Transverse colon (tissue), 4 donors: ENCODE data around the gene ZNF823. TPM values are rescaled to one million over a fixed set of nuclear protein-coding genes. Genes with fewer than 3 reads are reported as not detected.

Experiments
- DNase-seq: peaks from one replicate; pipeline ENCODE4 v3.0.0-alpha.2; 2019
- H3K27ac ChIP-seq, 4 donors: fragments of 200-600 bp; sonication (generic); 2 replicates each; pipeline ENCODE4 v1.5.1; 2016 to 2018; ENCODE audit warnings: inconsistent platforms in 4 of 4
- H3K27me3 ChIP-seq: fragments of 200-600 bp; sonication (generic); 2 replicates; pipeline ENCODE4 v1.5.1; 2017; ENCODE audit warnings: inconsistent platforms
- H3K36me3 ChIP-seq, 4 donors: fragments of 200-600 bp; sonication (generic); 2 replicates each; pipeline ENCODE4 v1.5.1; 2017 to 2019; ENCODE audit warnings: inconsistent platforms in 4 of 4
- H3K4me1 ChIP-seq, 4 donors: fragments of 200-600 bp; sonication (generic); 2 replicates each; pipeline ENCODE4 v1.5.1; 2017 to 2020; ENCODE audit warnings: inconsistent platforms in 4 of 4
- H3K4me3 ChIP-seq, 4 donors: fragments of 200-600 bp; sonication (generic); 1 replicate in 1 of 4; 2 replicates in 3 of 4; pipeline versions ENCODE4 v1.5.1 to v1.6.1; 2017 to 2019; ENCODE audit warnings: inconsistent platforms in 4 of 4
- H3K9me3 ChIP-seq, 2 donors: fragments of 200-600 bp; sonication (generic); 2 replicates each; pipeline ENCODE4 v1.5.1; 2017 to 2019; ENCODE audit warnings: inconsistent platforms in 2 of 2
- EP300 ChIP-seq: sonication (generic); formaldehyde crosslinking; IDR thresholded peaks from one replicate; pipeline ENCODE4 v1.6.1; 2017; ENCODE audit warnings: antibody characterized with exemption, low read depth
- POLR2A ChIP-seq: fragments of 450-650 bp; IDR thresholded peaks from one replicate; pipeline ENCODE4 v1.6.1; 2016; ENCODE audit warnings: antibody characterized with exemption, mild to moderate bottlenecking, moderate library complexity
- POLR2AphosphoS5 ChIP-seq, 3 donors: sonication (generic); formaldehyde crosslinking; IDR thresholded peaks; one replicate each; pipeline ENCODE4 v1.6.1; 2016; ENCODE audit warnings: antibody characterized with exemption in 3 of 3
- WGBS, 2 donors: methylation state at CpG; one replicate each; pipeline ENCODE4 v1.1.5; 2018; ENCODE audit warnings: low coverage in 1 of 2; 5-methylcytosine and 5-hydroxymethylcytosine counted together
- in situ Hi-C, 4 donors: fragments of 200-750 bp; cut with MboI; loops; one replicate each; pipeline versions ENCODE4 v1.15.0 to v1.15.1; 2017; ENCODE audit warnings: low sequenced_read_pairs in 3 of 4, low pct_ligation_motif_present in 1 of 4, low pct_unique_long_range_greater_than_20kb in 1 of 4
- intact Hi-C: fragments of 100-400 bp; cut with DNase I; formaldehyde crosslinking; loops from one replicate; pipeline ENCODE4 v1.15.1; 2023; ENCODE audit warnings: low total_unique reads
- total RNA-seq, 4 donors: library from RNA; depleted of rRNA; stranded (reverse); fragments of >200 nt; gene quantifications; one replicate each; pipeline ENCODE4 v1.1.0, GENCODE V29; 2016
- TF ChIP-seq, protein P1 (sequence below), 5 experiments: fragments of 200-600 bp in 3 of 5; fragments of 450-650 bp in 2 of 5; sonication (generic) in 3 of 5; IDR thresholded peaks; 1 replicate in 2 of 5; 2 replicates in 3 of 5; pipeline ENCODE4 v1.5.1; 2016 to 2017; ENCODE audit warnings: antibody characterized with exemption in 5 of 5, inconsistent platforms in 3 of 5, mild to moderate bottlenecking in 2 of 5, moderate library complexity in 1 of 5

ZNF823 gene
- total RNA-seq, 4 donors from 2014 or later: 16.4 to 69.1 (median 20.1) TPM

DNA sequence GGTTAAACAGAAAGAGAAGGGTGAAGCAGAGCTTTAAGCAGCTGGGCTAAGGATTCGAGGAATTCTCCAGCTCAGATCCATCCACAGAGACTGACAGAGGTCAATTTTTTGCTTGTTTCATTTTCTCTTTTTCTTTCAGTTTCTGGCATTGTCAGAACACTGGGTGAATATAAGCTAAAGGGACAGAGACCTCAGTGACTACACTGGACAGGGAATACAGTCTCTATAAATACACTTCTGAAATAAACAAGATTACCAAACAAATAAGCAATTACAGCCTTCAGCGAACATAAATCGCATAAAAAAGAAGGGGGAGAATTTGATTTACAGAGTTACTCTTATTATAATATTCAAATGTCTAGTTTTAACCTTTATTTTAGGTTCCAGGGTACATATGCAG, 24.4 kb upstream of the ZNF823 start:
- TF ChIP-seq EP300: no peak
- Histone ChIP-seq H3K27ac (no peak overlapping the region), H3K4me3 (no peak overlapping the region), H3K27me3 (no peaks in the 10 kb centered on the region), H3K4me1 (peaks cover 0 to 14% (median 10%) of the 10 kb centered on the region in 4 donors), H3K36me3 (no peaks in the 10 kb centered on the region), H3K9me3 (no peaks in the 10 kb centered on the region)
- in situ Hi-C loops: no loop called here
- intact Hi-C loops: no loop called here
- no peak for DNase-seq
- WGBS, 2 donors: 81 to 85% methylated on average over 3 of the region's 3 CpGs

DNA sequence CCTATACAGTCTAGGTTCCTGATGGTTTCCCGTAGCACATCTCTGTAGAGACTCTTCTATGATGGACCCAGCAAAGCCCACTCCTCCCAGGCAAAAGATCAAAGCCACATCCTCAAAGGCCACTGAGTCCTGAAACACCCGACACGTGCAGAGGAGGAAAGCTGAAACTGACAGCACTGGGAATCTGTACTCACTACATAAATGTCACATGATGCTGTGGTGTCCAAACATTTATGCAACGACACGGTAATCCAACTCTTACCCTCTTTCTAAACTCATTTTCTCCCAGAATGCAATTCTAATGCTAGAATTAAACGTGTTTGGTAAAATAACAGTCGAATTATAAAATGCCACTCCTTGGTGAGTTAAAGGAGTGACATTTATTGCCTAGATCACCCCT, 21.1 kb upstream of the ZNF823 start:
- in situ Hi-C loops (no loop called here), intact Hi-C loops (no loop called here)
- H3K4me3 ChIP-seq: no peak overlapping the region
- H3K9me3 ChIP-seq: peaks cover 7 to 8% of the 10 kb centered on the region in 2 donors
- no peak for DNase-seq
- H3K27ac ChIP-seq: no peak overlapping the region
- WGBS, 2 donors: 66 to 74% methylated on average over 5 to 7 of the region's 7 CpGs
- H3K4me1 ChIP-seq: no peaks in the 10 kb centered on the region
- TF ChIP-seq, protein P1, sequence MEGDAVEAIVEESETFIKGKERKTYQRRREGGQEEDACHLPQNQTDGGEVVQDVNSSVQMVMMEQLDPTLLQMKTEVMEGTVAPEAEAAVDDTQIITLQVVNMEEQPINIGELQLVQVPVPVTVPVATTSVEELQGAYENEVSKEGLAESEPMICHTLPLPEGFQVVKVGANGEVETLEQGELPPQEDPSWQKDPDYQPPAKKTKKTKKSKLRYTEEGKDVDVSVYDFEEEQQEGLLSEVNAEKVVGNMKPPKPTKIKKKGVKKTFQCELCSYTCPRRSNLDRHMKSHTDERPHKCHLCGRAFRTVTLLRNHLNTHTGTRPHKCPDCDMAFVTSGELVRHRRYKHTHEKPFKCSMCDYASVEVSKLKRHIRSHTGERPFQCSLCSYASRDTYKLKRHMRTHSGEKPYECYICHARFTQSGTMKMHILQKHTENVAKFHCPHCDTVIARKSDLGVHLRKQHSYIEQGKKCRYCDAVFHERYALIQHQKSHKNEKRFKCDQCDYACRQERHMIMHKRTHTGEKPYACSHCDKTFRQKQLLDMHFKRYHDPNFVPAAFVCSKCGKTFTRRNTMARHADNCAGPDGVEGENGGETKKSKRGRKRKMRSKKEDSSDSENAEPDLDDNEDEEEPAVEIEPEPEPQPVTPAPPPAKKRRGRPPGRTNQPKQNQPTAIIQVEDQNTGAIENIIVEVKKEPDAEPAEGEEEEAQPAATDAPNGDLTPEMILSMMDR (IDR thresholded peaks at IDR 0.05): no peak
- TF ChIP-seq EP300: no peak
- no peak for TF ChIP-seq POLR2AphosphoS5 (IDR thresholded peaks at IDR 0.05)
- no peak for TF ChIP-seq POLR2A
- H3K36me3 ChIP-seq: no peaks in the 10 kb centered on the region
- H3K27me3 ChIP-seq: no peaks in the 10 kb centered on the region

DNA sequence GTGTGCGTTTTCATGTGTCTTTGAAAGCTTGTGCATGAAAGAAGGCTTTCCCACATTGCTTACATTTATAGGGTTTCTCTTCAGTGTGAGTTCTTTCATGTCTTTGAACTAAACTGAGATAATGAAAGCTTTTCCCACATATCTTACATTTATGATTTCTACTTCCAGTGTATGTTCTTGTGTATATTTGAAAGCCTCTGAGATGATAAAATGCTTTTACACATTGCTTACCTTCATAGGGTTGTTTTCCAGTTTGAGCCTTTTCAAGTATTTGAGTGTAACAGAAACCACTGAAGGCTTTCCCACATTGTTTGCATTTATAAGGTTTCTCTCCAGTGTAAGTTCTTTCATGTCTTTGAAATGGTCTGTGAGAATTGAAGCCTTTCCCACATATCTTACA, 18.2 kb upstream of the ZNF823 start:
- Histone ChIP-seq H3K4me3 (no peak overlapping the region), H3K9me3 (peaks cover 16 to 19% of the 10 kb centered on the region in 2 donors), H3K36me3 (no peaks in the 10 kb centered on the region), H3K4me1 (no peaks in the 10 kb centered on the region), H3K27me3 (no peaks in the 10 kb centered on the region), H3K27ac (no peak overlapping the region)
- in situ Hi-C loops (no loop called here), intact Hi-C loops (no loop called here)
- 71 to 87% methylated on average over 1 of the region's 1 CpG for WGBS, 2 donors
- TF ChIP-seq POLR2AphosphoS5 (IDR thresholded peaks at IDR 0.05): no peak
- TF ChIP-seq POLR2A: no peak
- TF ChIP-seq, protein P1 (IDR thresholded peaks at IDR 0.05): no peak
- TF ChIP-seq EP300: no peak
- DNase-seq: no peak

DNA sequence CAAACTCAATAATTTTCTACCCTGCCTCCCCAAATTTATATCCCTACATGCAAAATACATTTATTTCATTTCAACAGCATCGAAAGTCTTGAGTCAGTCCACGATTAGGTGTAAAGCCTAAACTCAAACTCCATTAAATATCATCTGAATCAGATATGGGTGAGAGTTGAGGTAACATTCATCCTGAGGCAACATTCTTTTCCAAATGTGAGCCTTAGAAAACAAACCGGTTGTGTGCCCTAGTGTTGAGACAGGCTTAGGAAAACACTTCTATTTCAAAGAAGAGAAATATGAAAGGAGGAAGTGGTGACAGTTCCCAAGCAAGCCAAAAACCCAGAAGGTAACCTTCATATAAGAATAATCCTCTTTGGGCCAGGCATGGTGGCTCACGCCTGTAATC, 15.9 kb upstream of the ZNF823 start:
- intact Hi-C loops: no loop called here
- no peaks in the 10 kb centered on the region for H3K27me3 ChIP-seq
- H3K4me3 ChIP-seq: no peak overlapping the region
- TF ChIP-seq POLR2A: no peak
- no peak for TF ChIP-seq POLR2AphosphoS5 (IDR thresholded peaks at IDR 0.05)
- no peak for TF ChIP-seq EP300
- TF ChIP-seq, protein P1 (IDR thresholded peaks at IDR 0.05): no peak
- H3K4me1 ChIP-seq: no peaks in the 10 kb centered on the region
- no peaks in the 10 kb centered on the region for H3K36me3 ChIP-seq
- 84 to 100% methylated on average over 2 to 4 of the region's 4 CpGs for WGBS, 2 donors
- in situ Hi-C loops: no loop called here
- H3K9me3 ChIP-seq: peaks cover 23 to 26% of the 10 kb centered on the region in 2 donors
- no peak for DNase-seq
- H3K27ac ChIP-seq: no peak overlapping the region

DNA sequence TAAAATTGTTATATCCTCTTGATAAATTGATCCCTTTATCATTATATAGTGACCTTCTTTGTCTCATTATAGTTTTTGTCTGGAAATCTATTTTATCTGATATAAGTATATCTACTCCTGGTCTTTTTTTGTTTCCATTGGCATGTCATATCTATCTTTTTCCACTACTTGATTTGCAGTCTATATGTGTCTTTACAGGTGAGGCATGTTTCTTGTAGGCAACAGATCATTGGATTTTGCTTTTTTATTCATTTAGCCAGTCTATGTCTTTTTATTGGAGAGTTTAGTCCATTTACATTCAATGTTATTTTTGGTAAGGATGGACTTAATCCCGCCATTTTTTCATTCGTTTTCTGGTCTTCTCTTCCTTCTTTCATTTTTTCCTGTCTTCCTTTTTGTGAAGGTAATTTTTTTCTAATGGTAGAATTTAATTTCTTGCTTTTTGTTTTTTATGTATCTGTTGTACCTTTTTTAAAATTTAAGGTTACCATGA, 13.5 kb upstream of the ZNF823 start:
- no peaks in the 10 kb centered on the region for H3K36me3 ChIP-seq
- no peaks in the 10 kb centered on the region for H3K4me1 ChIP-seq
- DNase-seq: no peak
- H3K4me3 ChIP-seq: no peak overlapping the region
- peaks cover 32% of the 10 kb centered on the region in 2 donors for H3K9me3 ChIP-seq
- TF ChIP-seq EP300: no peak
- TF ChIP-seq, protein P1 (IDR thresholded peaks at IDR 0.05): no peak
- no peak for TF ChIP-seq POLR2A
- no peak for TF ChIP-seq POLR2AphosphoS5 (IDR thresholded peaks at IDR 0.05)
- no peaks in the 10 kb centered on the region for H3K27me3 ChIP-seq
- in situ Hi-C loops (no loop called here), intact Hi-C loops (no loop called here)
- 85 to 87% methylated on average over 2 of the region's 2 CpGs for WGBS, 2 donors
- no peak overlapping the region for H3K27ac ChIP-seq
